Adrenal gland (tissue), 12 donors: Measurements from ENCODE around the gene TDRD7. TPM values are rescaled to one million over a fixed set of nuclear protein-coding genes. Genes with fewer than 3 reads are reported as not detected.

ENCODE experiments used
- DNase-seq, 7 donors: peaks; one replicate each; pipeline ENCODE4 v3.0.0-alpha.2; 2019 to 2020
- H3K27ac ChIP-seq, 5 donors: fragments of 200-600 bp; sonication (generic) in 4 of 5; 1 replicate in 3 of 5; 2 replicates in 2 of 5; pipeline versions ENCODE4 v1.5.1 to v1.8.0; 2016 to 2020; ENCODE audit warnings: mild to moderate bottlenecking in 1 of 5
- H3K27me3 ChIP-seq: fragments of 200-600 bp; 2 replicates; pipeline ENCODE4 v1.8.0; 2021
- H3K36me3 ChIP-seq, 2 donors: fragments of 200-600 bp; replicated peaks in 1 of 2; 1 replicate in 1 of 2; 2 replicates in 1 of 2; pipeline versions ENCODE4 v1.5.1 to v1.8.0; 2018 to 2022
- H3K4me1 ChIP-seq, 2 donors: fragments of 200-600 bp; replicated peaks in 1 of 2; 1 replicate in 1 of 2; 2 replicates in 1 of 2; pipeline versions ENCODE4 v1.5.1 to v1.8.0; 2018 to 2021
- H3K4me3 ChIP-seq, 4 donors: fragments of 200-600 bp; sonication (generic) in 3 of 4; one replicate each; pipeline ENCODE4 v1.5.1; 2016 to 2018
- H3K9me3 ChIP-seq, 3 donors: fragments of 200-600 bp; sonication (generic) in 1 of 3; replicated peaks in 1 of 3; 1 replicate in 2 of 3; 2 replicates in 1 of 3; pipeline versions ENCODE4 v1.5.1 to v1.8.0; 2016 to 2021
- CTCF ChIP-seq, 6 experiments: fragments of 450-650 bp in 4 of 6; fragments of 200-600 bp in 2 of 6; sonication (generic) in 1 of 6; IDR thresholded peaks; 1 replicate in 5 of 6; 2 replicates in 1 of 6; pipeline versions ENCODE4 v1.5.1 to v1.8.0; 2016 to 2021; ENCODE audit warnings: antibody characterized with exemption in 6 of 6, mild to moderate bottlenecking in 2 of 6, moderate library complexity in 1 of 6
- POLR2A ChIP-seq, 2 donors: fragments of 450-650 bp; IDR thresholded peaks; one replicate each; pipeline ENCODE4 v1.6.1; 2017; ENCODE audit warnings: antibody characterized with exemption in 2 of 2, mild to moderate bottlenecking in 2 of 2, moderate library complexity in 1 of 2
- WGBS, 4 donors: extraction: QIAGEN DNeasy Blood & Tissue Kit in 2 of 4; methylation state at CpG; one replicate each; pipeline versions ENCODE4 v1.1.5 to v1.1.7; 2013 to 2017; 5-methylcytosine and 5-hydroxymethylcytosine counted together
- intact Hi-C, 2 donors: fragments of 100-400 bp; cut with DNase I; formaldehyde crosslinking; loops; one replicate each; pipeline versions ENCODE4 v1.14.1 to v1.15.0; 2022 to 2023
- polyA plus RNA-seq, 3 donors: library from polyadenylated mRNA; stranded (reverse); fragments of 200-250 nt in 2 of 3; fragments of 350-450 nt in 1 of 3; fragmentation: Illumina TruSeq in 1 of 3; extraction: RNeasy Lipid Tissue Mini Kit (QIAGEN cat#74804) in 1 of 3; gene quantifications; one replicate each; pipeline ENCODE4 v1.2.3, GENCODE V29; 2013 to 2014
- total RNA-seq, 9 donors: library from RNA; depleted of rRNA in 4 of 9; stranded (reverse); fragments of >200 nt in 4 of 9; fragments of 120-200 nt in 1 of 9; fragmentation: NEBNext Ultra II Directional in 1 of 9; extraction: Animal tissue kit (Norgen Biotek cat#: 25700) in 1 of 9; gene quantifications; one replicate each; pipeline versions ENCODE4 v1.1.0 to v1.2.4, GENCODE V29; 2013 to 2023
- donor health status: healthy with polysubstance abuse.
- donor health status: Bipolar disorder and iron deficiency.
- donor health status: DM: yes; HTN: yes; CAD: no.
- donor health status: DM: no; HTN: no; CAD: no.
- donor health status: DM: no; HTN: no; CAD: no.
- donor health status: DM: yes; HTN: yes; CAD: no.

The TDRD7 gene
- total and polyA plus RNA-seq, 12 donors = 5.2 to 13.3 (median 9.2) TPM

GRCh38 chr9:97394881-97395280, 17.0 kb upstream of the TDRD7 start:
- WGBS, 4 donors = 74 to 84% (median 76%) methylated on average over 3 of the region's 3 CpGs
- TF ChIP-seq CTCF (IDR thresholded peaks at IDR 0.05) = no peak
- TF ChIP-seq POLR2A (IDR thresholded peaks at IDR 0.05) = no peak
- Histone ChIP-seq H3K4me1 (peaks cover 0 to 6% of the 10 kb centered on the region in 2 donors), H3K4me3 (no peak overlapping the region), H3K27me3 (no peaks in the 10 kb centered on the region), H3K27ac (no peak overlapping the region), H3K9me3 (no peaks in the 10 kb centered on the region), H3K36me3 (no peaks in the 10 kb centered on the region)
- intact Hi-C loops = no loop called here
- no peak for DNase-seq

GRCh38 chr9:97395745-97396144, 16.2 kb upstream of the TDRD7 start:
- no peak for DNase-seq
- TF ChIP-seq POLR2A (IDR thresholded peaks at IDR 0.05) = no peak
- no peak for TF ChIP-seq CTCF (IDR thresholded peaks at IDR 0.05)
- 85 to 95% (median 92%) methylated on average over 5 of the region's 5 CpGs for WGBS, 4 donors

DNA sequence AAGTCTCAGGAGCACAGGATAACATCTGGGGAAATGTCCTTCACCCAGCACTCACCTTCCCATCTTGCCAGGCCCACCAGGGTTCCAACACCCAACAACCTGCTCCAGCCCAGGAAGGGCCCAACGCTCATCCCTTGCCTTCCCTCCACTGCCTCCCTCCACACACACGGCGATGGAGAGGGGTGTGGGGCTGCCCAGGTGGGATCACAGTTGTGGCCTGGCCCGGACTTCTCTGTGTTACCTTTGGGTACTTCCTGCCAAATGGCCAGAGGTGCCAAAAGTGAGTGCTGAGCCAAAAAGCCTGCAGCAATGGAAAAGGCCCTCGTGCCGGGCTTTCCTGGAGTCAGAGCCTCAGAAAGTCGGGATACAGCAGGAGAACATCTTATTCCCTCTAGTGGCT, 15.6 kb upstream of the TDRD7 start:
- no peaks in the 10 kb centered on the region for H3K9me3 ChIP-seq
- WGBS, 4 donors = 76 to 88% (median 83%) methylated on average over 4 to 7 of the region's 7 CpGs
- intact Hi-C loops = no loop called here
- H3K27me3 ChIP-seq = no peaks in the 10 kb centered on the region
- no peak for DNase-seq
- H3K36me3 ChIP-seq = no peaks in the 10 kb centered on the region
- H3K4me3 ChIP-seq = no peak overlapping the region
- peaks cover 0 to 6% of the 10 kb centered on the region in 2 donors for H3K4me1 ChIP-seq
- H3K27ac ChIP-seq = no peak overlapping the region
- TF ChIP-seq POLR2A (IDR thresholded peaks at IDR 0.05) = no peak
- no peak for TF ChIP-seq CTCF (IDR thresholded peaks at IDR 0.05)

More at GRCh38 chr9:97395745-97396144, 16.2 kb upstream of the TDRD7 start:
- Histone ChIP-seq H3K4me3 (no peak overlapping the region), H3K4me1 (peaks cover 0 to 6% of the 10 kb centered on the region in 2 donors), H3K27ac (no peak overlapping the region), H3K27me3 (no peaks in the 10 kb centered on the region), H3K36me3 (no peaks in the 10 kb centered on the region), H3K9me3 (no peaks in the 10 kb centered on the region)
- intact Hi-C loops = no loop called here

- intact Hi-C loops = no loop called here
- Histone ChIP-seq H3K9me3 (no peaks in the 10 kb centered on the region), H3K27ac (no peak overlapping the region), H3K27me3 (no peaks in the 10 kb centered on the region), H3K36me3 (no peaks in the 10 kb centered on the region), H3K4me3 (no peak overlapping the region), H3K4me1 (peaks cover 0 to 6% of the 10 kb centered on the region in 2 donors)
- DNase-seq = no peak
- 71 to 93% (median 87%) methylated on average over 1 of the region's 1 CpG for WGBS, 4 donors
- no peak for TF ChIP-seq POLR2A (IDR thresholded peaks at IDR 0.05)
- no peak for TF ChIP-seq CTCF (IDR thresholded peaks at IDR 0.05)
Observed at GRCh38 chr9:97397220-97397619, 14.7 kb upstream of the TDRD7 start.
